BLaER1 (cell line): ENCODE measurements around the gene RBKS.
A peak's percentile ranks its signal among the peaks of the same experiment; 100 is the strongest.

Experiments
- H3K27ac ChIP-seq: shearing (Covaris generic); formaldehyde crosslinking; 2 replicates; pipeline ENCODE4 v1.8.1; 2022
- H3K27me3 ChIP-seq: shearing (Covaris generic); formaldehyde crosslinking; 2 replicates; pipeline ENCODE4 v1.8.1; 2022
- H3K36me3 ChIP-seq: shearing (Covaris generic); formaldehyde crosslinking; 2 replicates; pipeline ENCODE4 v1.8.1; 2022
- H3K4me1 ChIP-seq: shearing (Covaris generic); formaldehyde crosslinking; 2 replicates; pipeline ENCODE4 v1.8.1; 2022
- H3K4me2 ChIP-seq: shearing (Covaris generic); formaldehyde crosslinking; 2 replicates; pipeline ENCODE4 v1.8.1; 2022
- H3K4me3 ChIP-seq: shearing (Covaris generic); formaldehyde crosslinking; 2 replicates; pipeline ENCODE4 v1.8.1; 2022
- H3K9ac ChIP-seq: shearing (Covaris generic); formaldehyde crosslinking; 2 replicates; pipeline ENCODE4 v1.8.1; 2022
- H3K9me3 ChIP-seq: shearing (Covaris generic); formaldehyde crosslinking; 2 replicates; pipeline ENCODE4 v1.8.1; 2022
- H4K20me1 ChIP-seq: shearing (Covaris generic); formaldehyde crosslinking; 2 replicates; pipeline ENCODE4 v1.8.1; 2022
- Cebpa-rat ChIP-seq: shearing (Covaris generic); IDR thresholded peaks from 2 replicates; pipeline ENCODE4 v1.8.1; 2022

The RBKS gene

DNA sequence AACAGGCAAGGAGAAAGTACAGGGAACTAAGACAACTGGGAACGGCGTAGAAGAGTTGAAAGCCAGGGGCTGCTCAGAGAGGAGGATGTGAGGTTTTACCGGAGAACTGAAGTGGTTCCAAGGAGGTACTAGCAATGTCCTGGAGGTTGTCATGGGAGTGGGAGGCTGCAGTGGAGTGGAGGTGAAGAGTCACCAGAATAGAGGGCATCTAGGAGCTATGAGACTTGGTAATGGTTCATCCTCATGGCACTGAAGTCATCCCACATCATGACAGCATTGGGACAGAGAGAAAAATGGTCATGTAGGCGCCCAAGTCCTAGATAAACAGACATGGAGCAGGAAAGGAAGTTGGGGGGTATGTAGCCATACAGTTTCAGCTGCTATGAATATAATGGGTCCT lies 92.3 kb downstream of the RBKS start:
- no peaks in the 10 kb centered on the region for H4K20me1 ChIP-seq
- no peak overlapping the region for H3K4me3 ChIP-seq
- no peak overlapping the region for H3K9ac ChIP-seq
- no peak for TF ChIP-seq Cebpa-rat
- no peak overlapping the region for H3K4me2 ChIP-seq
- no peaks in the 10 kb centered on the region for H3K27me3 ChIP-seq
- H3K9me3 ChIP-seq = no peaks in the 10 kb centered on the region
- no peaks in the 10 kb centered on the region for H3K36me3 ChIP-seq
- H3K4me1 ChIP-seq = no peaks in the 10 kb centered on the region
- no peak overlapping the region for H3K27ac ChIP-seq

DNA sequence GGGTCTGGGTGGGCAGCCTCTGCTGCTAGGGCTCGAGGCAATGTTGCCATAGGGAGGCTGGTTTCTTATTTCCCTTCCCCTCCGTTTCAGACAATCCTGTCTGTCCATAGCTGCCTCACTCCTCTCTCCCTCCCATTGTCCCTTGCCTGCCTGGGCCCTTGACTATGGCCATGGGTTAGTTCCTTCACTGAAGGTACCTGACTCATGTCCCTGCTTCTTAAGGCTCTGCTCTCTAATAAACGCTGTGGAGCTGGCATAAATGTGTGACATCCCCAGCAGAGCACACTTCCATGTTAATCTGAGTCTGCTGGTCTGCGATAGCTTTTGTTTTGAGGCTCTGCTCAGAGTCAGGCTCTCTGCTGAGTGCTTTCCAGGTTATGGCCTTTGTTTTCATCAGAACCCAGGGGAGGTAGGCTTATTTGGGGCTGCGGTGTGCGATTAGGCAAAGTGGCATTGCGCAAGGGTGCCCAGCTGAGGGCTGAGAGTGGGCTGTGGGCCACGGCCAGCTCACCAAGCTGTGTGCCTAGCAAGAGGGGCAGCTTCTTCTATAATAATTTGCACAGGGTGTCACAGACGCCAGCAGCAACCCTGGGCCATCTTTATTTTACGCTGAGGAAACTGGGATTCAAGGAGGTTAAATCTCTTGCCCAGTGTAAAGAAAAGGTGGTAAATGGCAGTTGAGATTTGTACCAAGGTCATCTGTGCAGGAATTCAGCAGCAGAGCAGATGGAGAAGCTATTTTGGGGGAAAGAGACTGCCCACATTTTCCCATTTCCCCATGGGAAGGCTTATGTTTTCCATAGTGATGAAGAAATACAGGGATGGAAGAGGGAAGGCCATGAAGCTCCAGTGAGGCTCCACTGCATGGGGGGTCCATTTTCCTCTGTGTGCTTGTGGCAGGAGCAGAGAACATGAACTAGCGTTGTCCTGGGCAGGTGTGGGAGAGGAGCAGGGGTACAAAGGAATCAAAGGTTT lies 93.1 kb downstream of the RBKS start:
- H3K27ac ChIP-seq = no peak overlapping the region
- no peaks in the 10 kb centered on the region for H3K27me3 ChIP-seq
- H4K20me1 ChIP-seq = no peaks in the 10 kb centered on the region
- H3K9ac ChIP-seq = no peak overlapping the region
- no peak overlapping the region for H3K4me2 ChIP-seq
- H3K36me3 ChIP-seq = no peaks in the 10 kb centered on the region
- no peak overlapping the region for H3K4me3 ChIP-seq
- 0 out of 2 replicates have a peak, but pooled peaks have one; percentile 10 for TF ChIP-seq Cebpa-rat
- H3K4me1 ChIP-seq = no peaks in the 10 kb centered on the region
- H3K9me3 ChIP-seq = no peaks in the 10 kb centered on the region

DNA sequence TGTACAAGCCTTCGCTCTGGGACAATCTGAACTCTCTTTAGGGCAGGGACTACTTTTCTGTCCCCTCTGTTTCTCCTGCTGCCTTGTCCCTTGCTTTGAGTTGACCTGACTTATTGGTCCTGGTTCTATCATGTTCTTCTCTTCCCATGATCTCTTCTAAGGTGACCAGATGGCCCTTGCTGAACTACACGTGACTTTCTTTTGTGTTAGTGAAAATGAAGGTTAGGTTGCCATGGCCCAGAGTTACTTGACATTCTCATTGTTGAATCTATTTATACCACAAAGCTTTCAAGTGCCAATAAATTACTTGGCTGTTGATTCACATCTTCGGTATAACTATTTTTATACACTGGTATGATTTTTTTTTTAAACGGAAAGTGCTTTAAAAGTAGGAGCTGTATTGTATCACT lies 94.3 kb downstream of the RBKS start:
- no peak overlapping the region for H3K27ac ChIP-seq
- H3K9me3 ChIP-seq = no peaks in the 10 kb centered on the region
- no peak for TF ChIP-seq Cebpa-rat
- H3K36me3 ChIP-seq = no peaks in the 10 kb centered on the region
- H3K9ac ChIP-seq = no peak overlapping the region
- no peak overlapping the region for H3K4me2 ChIP-seq
- H3K27me3 ChIP-seq = no peaks in the 10 kb centered on the region
- H4K20me1 ChIP-seq = no peaks in the 10 kb centered on the region
- no peak overlapping the region for H3K4me3 ChIP-seq
- no peaks in the 10 kb centered on the region for H3K4me1 ChIP-seq

DNA sequence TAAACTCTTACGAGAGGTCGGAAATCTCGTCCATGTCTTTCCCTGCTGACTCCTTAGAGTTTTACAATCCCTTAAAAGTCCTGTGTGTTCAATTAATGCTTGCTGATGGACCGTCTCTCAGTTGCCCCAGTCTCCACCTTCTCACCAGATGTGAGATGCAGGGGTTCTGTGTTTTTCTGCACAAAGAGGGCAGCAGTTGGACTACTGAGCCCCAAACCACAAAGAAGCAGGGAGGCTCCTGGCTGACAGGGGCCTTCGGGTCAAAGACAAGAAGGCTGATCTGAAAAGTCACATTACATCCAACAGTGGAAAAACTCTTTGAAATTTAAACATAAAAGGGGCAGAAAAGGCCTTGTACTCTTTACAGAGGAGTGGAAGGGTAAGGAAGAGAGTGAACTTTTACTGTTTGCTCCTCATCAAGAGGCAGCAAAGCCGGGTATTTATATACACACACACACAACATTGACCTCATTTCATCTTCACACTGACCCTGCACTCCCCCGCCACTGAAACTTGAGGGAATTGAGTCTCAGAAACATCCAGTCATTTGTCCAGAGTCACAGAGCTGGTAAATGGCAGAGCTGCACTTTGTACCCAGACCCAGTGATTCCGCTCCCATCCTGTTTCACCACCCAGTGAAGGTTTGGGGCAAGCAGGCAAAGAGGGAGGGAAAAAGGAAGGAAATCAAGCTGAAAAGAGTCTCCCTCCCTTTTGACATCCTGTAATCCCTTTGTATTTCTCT lies 94.9 kb downstream of the RBKS start:
- Histone ChIP-seq H3K9ac (no peak overlapping the region), H3K9me3 (no peaks in the 10 kb centered on the region), H3K4me1 (no peaks in the 10 kb centered on the region), H3K4me3 (no peak overlapping the region), H3K4me2 (no peak overlapping the region), H3K27me3 (no peaks in the 10 kb centered on the region), H3K36me3 (no peaks in the 10 kb centered on the region), H3K27ac (no peak overlapping the region), H4K20me1 (no peaks in the 10 kb centered on the region)
- no peak for TF ChIP-seq Cebpa-rat

DNA sequence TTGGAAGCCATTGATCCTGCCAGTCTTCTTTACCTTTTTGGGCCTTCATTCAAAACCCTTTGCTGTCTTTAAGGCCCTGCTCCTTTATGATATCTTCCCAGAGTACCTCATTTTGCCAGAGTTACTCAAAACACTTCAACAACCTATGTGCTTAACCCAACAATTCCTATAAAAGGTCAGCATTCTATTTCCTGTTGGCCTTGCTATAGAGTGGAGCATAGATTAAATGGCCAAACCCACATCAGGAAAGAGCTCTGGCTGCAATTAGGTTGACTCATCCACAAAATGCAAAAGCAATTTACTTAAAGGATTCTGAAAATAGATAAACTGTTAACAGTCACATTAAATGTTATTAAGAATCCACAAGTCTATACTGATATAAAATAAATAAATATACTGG lies 97.4 kb downstream of the RBKS start:
- H3K27me3 ChIP-seq = no peaks in the 10 kb centered on the region
- H3K4me3 ChIP-seq = no peak overlapping the region
- no peak overlapping the region for H3K27ac ChIP-seq
- H3K36me3 ChIP-seq = no peaks in the 10 kb centered on the region
- H4K20me1 ChIP-seq = no peaks in the 10 kb centered on the region
- no peak for TF ChIP-seq Cebpa-rat
- H3K4me1 ChIP-seq = no peaks in the 10 kb centered on the region
- H3K9me3 ChIP-seq = no peaks in the 10 kb centered on the region
- no peak overlapping the region for H3K9ac ChIP-seq
- H3K4me2 ChIP-seq = no peak overlapping the region

DNA sequence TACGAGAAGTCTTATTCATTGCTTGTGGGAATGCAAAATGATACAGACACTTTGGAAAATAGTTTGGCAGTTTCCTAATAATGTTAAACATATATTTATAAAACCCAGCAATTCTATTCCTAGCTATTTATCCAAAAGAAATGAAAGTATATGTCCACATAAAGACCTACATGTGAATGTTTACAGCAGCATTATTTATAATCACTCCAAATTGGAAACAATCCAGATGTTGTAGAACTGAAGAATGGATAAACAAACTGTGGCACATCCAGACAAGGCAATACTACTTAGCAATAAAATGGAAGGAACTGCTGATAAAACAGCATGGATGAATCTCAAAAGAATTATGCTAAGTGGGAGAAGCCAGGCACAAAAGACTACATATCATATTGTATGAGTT lies 99.4 kb downstream of the RBKS start:
- Histone ChIP-seq H3K9me3 (no peaks in the 10 kb centered on the region), H3K4me1 (no peaks in the 10 kb centered on the region), H3K27me3 (no peaks in the 10 kb centered on the region), H4K20me1 (no peaks in the 10 kb centered on the region), H3K36me3 (no peaks in the 10 kb centered on the region), H3K27ac (no peak overlapping the region), H3K4me3 (no peak overlapping the region), H3K4me2 (no peak overlapping the region), H3K9ac (no peak overlapping the region)
- no peak for TF ChIP-seq Cebpa-rat

DNA sequence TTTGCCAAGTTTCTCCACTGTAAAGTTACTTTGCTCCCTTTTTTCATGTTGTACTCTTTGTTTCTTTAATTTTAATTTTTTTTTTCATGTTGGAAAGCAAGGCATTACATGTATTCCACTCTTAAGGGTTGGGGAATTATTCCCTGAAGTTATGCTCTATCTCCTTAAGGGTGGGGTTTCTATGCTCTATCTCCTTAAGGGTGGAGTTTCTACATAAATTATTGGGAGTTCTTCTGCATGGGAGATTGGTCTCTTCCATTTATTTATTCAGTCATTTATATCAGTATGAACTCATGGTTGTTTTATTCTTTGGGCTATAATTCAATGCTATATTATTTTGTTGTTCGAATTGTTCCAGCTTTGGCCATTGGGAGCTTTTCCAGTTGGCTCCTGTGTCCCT lies 107.5 kb downstream of the RBKS start:
- no peak for TF ChIP-seq Cebpa-rat

DNA sequence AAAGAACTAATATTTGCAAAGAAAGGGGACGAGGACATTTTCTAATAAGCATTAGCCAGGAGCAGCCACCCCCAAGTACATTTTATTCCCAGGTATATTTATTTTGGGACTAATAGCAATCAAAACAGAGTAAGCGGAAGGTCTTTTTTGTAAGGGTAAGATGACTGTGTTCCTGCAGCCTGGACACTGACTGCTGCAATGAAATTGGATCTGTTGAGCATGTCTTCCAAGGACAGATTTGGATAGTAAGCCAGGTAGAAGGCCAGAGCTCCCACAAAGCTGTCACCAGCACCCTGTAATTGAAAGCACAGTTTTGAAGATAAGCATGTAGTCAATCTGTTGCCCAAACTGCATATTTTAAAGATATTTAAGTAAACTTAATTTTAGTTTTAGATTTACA lies 108.7 kb downstream of the RBKS start:
- Histone ChIP-seq H3K9ac (no peak overlapping the region), H3K4me2 (no peak overlapping the region)
- TF ChIP-seq Cebpa-rat = no peak

More for the DNA sequence above, 107.5 kb downstream of the RBKS start:
- no peak overlapping the region for H3K4me3 ChIP-seq
- no peaks in the 10 kb centered on the region for H3K9me3 ChIP-seq
- H3K4me1 ChIP-seq = no peaks in the 10 kb centered on the region
- no peaks in the 10 kb centered on the region for H3K27me3 ChIP-seq
- no peak overlapping the region for H3K9ac ChIP-seq
- peaks cover 28% of the 10 kb centered on the region for H3K36me3 ChIP-seq
- H3K27ac ChIP-seq = no peak overlapping the region
- peaks cover 18% of the 10 kb centered on the region; the same call in 1 of the 2 replicates for H4K20me1 ChIP-seq
- no peak overlapping the region for H3K4me2 ChIP-seq

DNA sequence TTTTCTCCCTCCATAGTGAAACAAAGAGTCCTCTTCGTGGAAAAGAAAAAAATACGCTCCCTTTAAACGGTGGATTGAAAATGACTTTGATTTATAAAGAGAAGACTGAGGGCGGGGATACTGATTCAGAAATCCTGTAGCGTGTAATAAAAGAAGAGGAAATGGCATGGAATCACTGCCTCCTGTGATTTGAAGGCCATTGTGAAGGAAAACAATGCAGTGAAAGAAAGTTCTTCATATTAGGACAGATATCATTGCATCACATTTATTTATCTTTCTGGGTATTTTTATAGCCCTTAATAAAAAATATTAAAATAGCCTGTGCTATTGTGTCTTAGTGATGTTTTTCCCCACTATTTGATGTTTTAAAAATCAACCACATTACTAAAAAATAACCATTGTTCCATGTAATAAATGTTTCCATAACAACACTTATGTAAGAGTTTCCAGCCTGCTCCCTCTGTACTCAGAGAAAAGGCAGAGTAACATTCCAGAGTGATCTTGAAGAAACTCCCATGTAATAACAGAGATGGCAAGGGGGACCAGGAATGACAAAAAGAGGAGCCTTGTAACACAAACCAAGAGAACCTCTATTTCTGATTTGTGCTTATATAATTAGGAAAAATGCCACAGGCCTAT lies 110.7 kb downstream of the RBKS start:
- Histone ChIP-seq H3K9me3 (no peaks in the 10 kb centered on the region), H4K20me1 (peaks cover 31% of the 10 kb centered on the region; the same call in 1 of the 2 replicates), H3K4me1 (peaks cover 2% of the 10 kb centered on the region; the same call in 1 of the 2 replicates), H3K27ac (no peak overlapping the region), H3K36me3 (peaks cover 57% of the 10 kb centered on the region), H3K27me3 (no peaks in the 10 kb centered on the region), H3K4me2 (no peak overlapping the region), H3K4me3 (no peak overlapping the region), H3K9ac (no peak overlapping the region)
- no peak for TF ChIP-seq Cebpa-rat

More for the DNA sequence above, 108.7 kb downstream of the RBKS start:
- Histone ChIP-seq H3K27ac (no peak overlapping the region), H3K4me3 (no peak overlapping the region), H3K4me1 (no peaks in the 10 kb centered on the region), H3K27me3 (no peaks in the 10 kb centered on the region), H3K36me3 (peaks cover 38% of the 10 kb centered on the region), H3K9me3 (no peaks in the 10 kb centered on the region), H4K20me1 (peaks cover 27% of the 10 kb centered on the region; the same call in 1 of the 2 replicates)
